Choroid plexus epithelial cell (primary cell): ENCODE results near the gene RIMBP2.

ENCODE experiments used
- DNase-seq: peaks from one replicate; pipeline ENCODE4 v3.0.0-alpha.2; 2010; ENCODE audit warnings: low read depth
- H3K4me3 ChIP-seq: 2 replicates; pipeline ENCODE4 v1.5.1; 2011; ENCODE audit warnings: low read depth, mild to moderate bottlenecking, control low read depth, low read length, moderate library complexity
- TF ChIP-seq, protein P1 (sequence below): conservative IDR thresholded peaks from 2 replicates; pipeline ENCODE4 v1.5.1; 2011; ENCODE audit warnings: low read depth, mild to moderate bottlenecking, control low read depth, inconsistent platforms, low read length, moderate library complexity

The RIMBP2 gene

DNA sequence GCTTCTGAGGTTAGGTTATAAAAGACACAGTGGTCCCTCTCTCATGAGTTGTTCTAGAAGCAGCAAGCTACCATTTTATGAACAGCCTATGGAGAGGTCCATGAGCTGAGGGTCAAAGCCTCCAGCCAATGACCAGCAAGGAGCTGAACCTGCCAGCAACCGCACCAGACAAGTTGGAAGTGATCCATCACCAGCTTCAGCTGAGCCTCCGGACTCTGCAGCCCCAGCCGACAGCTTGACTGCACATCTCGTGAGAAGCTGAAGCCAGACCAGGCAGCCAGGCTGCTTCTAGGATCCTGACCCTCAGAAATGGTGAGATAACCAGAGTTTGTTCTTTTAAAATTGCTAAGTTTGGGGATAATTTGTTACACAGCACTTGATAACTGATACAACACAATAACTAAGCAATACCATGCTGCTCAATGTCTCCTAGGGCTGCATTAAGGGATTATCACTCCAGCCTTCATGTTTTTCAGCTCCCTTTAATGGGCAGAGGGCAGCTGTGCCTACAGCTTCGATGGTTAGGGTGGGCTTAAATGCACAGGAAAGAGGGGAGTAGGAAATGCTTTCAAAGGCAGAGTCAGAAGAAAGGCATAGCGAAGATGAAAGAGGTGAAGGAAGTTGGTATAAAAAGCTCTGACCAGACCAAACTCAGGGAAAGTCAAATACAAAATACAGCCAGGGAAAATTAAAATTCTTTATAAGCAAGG lies 149.5 kb downstream of the RIMBP2 start:
- no peak for DNase-seq
- no peak overlapping the region for H3K4me3 ChIP-seq
- TF ChIP-seq, protein P1, sequence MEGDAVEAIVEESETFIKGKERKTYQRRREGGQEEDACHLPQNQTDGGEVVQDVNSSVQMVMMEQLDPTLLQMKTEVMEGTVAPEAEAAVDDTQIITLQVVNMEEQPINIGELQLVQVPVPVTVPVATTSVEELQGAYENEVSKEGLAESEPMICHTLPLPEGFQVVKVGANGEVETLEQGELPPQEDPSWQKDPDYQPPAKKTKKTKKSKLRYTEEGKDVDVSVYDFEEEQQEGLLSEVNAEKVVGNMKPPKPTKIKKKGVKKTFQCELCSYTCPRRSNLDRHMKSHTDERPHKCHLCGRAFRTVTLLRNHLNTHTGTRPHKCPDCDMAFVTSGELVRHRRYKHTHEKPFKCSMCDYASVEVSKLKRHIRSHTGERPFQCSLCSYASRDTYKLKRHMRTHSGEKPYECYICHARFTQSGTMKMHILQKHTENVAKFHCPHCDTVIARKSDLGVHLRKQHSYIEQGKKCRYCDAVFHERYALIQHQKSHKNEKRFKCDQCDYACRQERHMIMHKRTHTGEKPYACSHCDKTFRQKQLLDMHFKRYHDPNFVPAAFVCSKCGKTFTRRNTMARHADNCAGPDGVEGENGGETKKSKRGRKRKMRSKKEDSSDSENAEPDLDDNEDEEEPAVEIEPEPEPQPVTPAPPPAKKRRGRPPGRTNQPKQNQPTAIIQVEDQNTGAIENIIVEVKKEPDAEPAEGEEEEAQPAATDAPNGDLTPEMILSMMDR = no peak

DNA sequence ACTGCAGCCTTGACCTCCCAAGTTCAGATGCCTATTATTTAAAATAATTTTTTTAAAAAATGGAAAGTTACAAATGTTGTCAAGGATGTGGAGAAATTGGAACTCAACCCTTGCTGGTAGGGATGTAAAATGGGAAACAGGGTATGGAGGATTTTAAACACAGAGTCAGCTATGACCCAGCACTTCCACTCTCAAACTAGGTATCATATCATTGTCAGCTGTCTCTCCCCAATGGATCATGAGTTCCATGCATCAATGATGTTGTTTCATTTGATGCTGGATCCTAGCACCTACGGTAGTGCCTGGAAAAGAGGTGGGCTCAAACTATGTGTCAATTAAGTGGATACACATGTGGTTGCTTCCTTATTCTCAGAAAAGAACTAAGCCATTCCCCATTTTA lies 150.9 kb downstream of the RIMBP2 start:
- no peak for DNase-seq
- TF ChIP-seq, protein P1 = no peak
- H3K4me3 ChIP-seq = no peak overlapping the region

DNA sequence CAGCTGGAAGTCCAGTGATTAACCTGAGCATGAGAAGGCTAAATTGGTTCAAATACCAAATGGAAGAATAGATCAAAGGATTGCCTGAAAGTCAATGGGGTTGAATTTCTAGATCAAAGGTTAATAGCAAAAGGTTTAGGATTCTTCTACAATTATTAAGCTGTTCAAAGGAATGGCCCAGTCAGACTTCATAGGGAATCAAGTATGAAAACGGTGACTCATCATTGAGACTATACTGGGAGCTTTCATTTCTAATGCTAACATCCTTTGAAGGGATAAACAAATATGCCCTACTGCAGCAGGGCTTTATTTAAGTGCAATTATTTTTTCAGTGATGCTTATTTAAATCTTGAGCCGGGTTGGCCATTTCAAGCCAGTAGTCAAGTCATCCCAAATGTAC lies 152.8 kb downstream of the RIMBP2 start:
- TF ChIP-seq, protein P1 = no peak
- DNase-seq = no peak
- H3K4me3 ChIP-seq = no peak overlapping the region

DNA sequence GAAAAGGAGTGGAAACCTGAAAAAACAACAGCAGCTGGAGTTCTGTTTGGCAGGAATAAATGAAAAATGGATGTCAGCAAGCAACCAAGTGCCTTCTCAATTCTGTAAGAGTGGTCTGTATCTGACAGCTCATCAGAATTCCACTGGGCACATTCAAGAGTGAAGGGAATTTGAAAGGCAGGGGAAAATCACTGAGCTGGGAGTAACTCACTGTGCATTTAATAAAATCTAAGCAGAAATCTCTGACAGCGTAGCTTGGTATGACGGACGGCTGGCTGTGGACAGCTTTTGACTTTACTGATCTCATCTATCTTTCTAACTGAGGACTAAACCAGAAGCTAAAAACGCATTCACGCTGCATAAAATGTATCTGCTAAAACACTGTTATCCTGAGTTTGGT lies 153.4 kb downstream of the RIMBP2 start:
- no peak for DNase-seq
- TF ChIP-seq, protein P1 = no peak
- no peak overlapping the region for H3K4me3 ChIP-seq

DNA sequence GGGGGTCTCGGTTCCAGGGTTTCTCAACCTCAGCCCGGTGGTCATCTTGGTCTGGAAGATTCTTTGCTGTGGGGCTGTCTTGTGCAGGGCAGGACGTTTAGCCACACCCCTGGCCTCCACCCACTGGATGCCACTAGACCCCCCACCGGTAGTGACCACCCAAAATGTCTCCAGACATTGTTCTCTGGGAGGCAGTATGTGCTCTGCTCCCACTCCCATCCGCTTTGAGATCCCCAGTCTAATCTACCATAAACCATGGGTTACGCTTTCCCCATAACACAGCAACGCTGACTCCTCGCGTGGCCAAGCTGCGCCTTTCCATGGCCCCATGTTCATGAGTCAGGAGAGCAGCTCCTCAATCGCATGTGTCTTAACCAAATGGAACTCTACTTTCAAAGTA lies 155.8 kb downstream of the RIMBP2 start:
- no peak for DNase-seq
- TF ChIP-seq, protein P1 = no peak
- H3K4me3 ChIP-seq = no peak overlapping the region

DNA sequence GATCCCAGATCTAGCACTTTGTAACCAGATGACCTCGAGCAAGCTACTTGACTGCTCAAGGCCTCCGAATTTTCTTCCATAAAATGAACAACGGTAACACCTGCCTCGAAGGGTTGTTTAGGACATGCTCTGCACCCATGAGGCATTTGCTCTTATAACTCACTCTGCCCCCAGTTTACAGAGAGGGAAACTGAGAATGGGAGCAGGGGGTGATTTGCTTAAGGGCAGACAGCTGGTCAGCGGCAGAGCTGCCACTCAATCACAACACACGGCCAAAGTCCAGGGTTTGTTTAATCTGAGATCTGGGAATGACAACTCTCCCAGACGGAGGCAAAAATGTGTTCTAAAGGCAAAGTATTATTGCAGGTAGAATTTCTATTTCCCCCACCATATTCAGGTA lies 156.3 kb downstream of the RIMBP2 start:
- no peak for DNase-seq

More for the DNA sequence above, 156.3 kb downstream of the RIMBP2 start:
- H3K4me3 ChIP-seq = no peak overlapping the region
- TF ChIP-seq, protein P1 = no peak
